H9 (cell line): ENCODE results near the gene EHBP1. TPM values are rescaled to one million over a fixed set of nuclear protein-coding genes. Genes with fewer than 3 reads are reported as not detected.

ENCODE experiments used
- DNase-seq: peaks from one replicate; pipeline ENCODE4 v3.0.0-alpha.2; 2017
- H2AFZ ChIP-seq: one replicate; pipeline ENCODE4 v1.6.1; 2013; ENCODE audit warnings: mild to moderate bottlenecking, low read length, control low read depth, moderate library complexity
- H2AK5ac ChIP-seq: 2 replicates; pipeline ENCODE4 v1.6.1; 2013; ENCODE audit warnings: low read length, control low read depth, mixed read lengths; ENCODE audit not compliant: insufficient read length
- H2BK120ac ChIP-seq: one replicate; pipeline ENCODE4 v1.6.1; 2013; ENCODE audit warnings: low read depth, mild to moderate bottlenecking, low read length, control low read depth, inconsistent platforms; ENCODE audit not compliant: poor library complexity, severe bottlenecking
- H2BK12ac ChIP-seq: 2 replicates; pipeline ENCODE4 v1.6.1; 2013; ENCODE audit warnings: low read length, control low read depth, mixed read lengths, low read depth; ENCODE audit not compliant: insufficient read length
- H2BK15ac ChIP-seq: 2 replicates; pipeline ENCODE4 v1.6.1; 2013; ENCODE audit warnings: low read depth, low read length, control low read depth
- H2BK20ac ChIP-seq: one replicate; pipeline ENCODE4 v1.6.1; 2013; ENCODE audit warnings: low read depth, mild to moderate bottlenecking, low read length, control low read depth, inconsistent platforms; ENCODE audit not compliant: poor library complexity, severe bottlenecking
- H2BK5ac ChIP-seq: 2 replicates; pipeline ENCODE4 v1.6.1; 2013; ENCODE audit warnings: low read length, control low read depth, mixed read lengths; ENCODE audit not compliant: insufficient read length
- H3K14ac ChIP-seq: 2 replicates; pipeline ENCODE4 v1.6.1; 2013; ENCODE audit warnings: low read length, control low read depth; ENCODE audit not compliant: insufficient read depth
- H3K18ac ChIP-seq: 2 replicates; pipeline ENCODE4 v1.6.1; 2013; ENCODE audit warnings: low read depth, mild to moderate bottlenecking, mixed read lengths, low read length, control low read depth; ENCODE audit not compliant: insufficient read length
- H3K23ac ChIP-seq: 2 replicates; pipeline ENCODE4 v1.6.1; 2013; ENCODE audit warnings: low read length, control low read depth, mixed read lengths, low read depth; ENCODE audit not compliant: insufficient read length
- H3K23me2 ChIP-seq: 2 replicates; pipeline ENCODE4 v1.6.1; 2013; ENCODE audit warnings: low read depth, mild to moderate bottlenecking, mixed read lengths, low read length, control low read depth; ENCODE audit not compliant: insufficient read length, poor library complexity, severe bottlenecking
- H3K27ac ChIP-seq: 2 replicates; pipeline ENCODE4 v1.5.1; 2013; ENCODE audit warnings: low read length, control low read depth, mixed read lengths, low read depth; ENCODE audit not compliant: insufficient read length
- H3K27me3 ChIP-seq: 2 replicates; pipeline ENCODE4 v1.6.1; 2013; ENCODE audit warnings: low read length, control low read depth, inconsistent platforms; ENCODE audit not compliant: insufficient read depth
- H3K4ac ChIP-seq: 2 replicates; pipeline ENCODE4 v1.6.1; 2013; ENCODE audit warnings: low read depth, mild to moderate bottlenecking, control low read depth, inconsistent platforms, low read length, moderate library complexity
- H3K4me1 ChIP-seq: 2 replicates; pipeline ENCODE4 v1.6.1; 2013; ENCODE audit warnings: low read length, control low read depth, inconsistent platforms; ENCODE audit not compliant: insufficient read depth
- H3K4me2 ChIP-seq: 2 replicates; pipeline ENCODE4 v1.6.1; 2013; ENCODE audit warnings: low read length, control low read depth, mixed read lengths; ENCODE audit not compliant: insufficient read length, insufficient read depth
- H3K56ac ChIP-seq: 2 replicates; pipeline ENCODE4 v1.6.1; 2013; ENCODE audit warnings: low read depth, mild to moderate bottlenecking, mixed read lengths, low read length, control low read depth; ENCODE audit not compliant: insufficient read length
- H3K79me1 ChIP-seq: 2 replicates; pipeline ENCODE4 v1.6.1; 2013; ENCODE audit warnings: low read depth, mild to moderate bottlenecking, moderate library complexity, low read length, control low read depth, inconsistent platforms; ENCODE audit not compliant: insufficient read depth, poor library complexity, severe bottlenecking
- H3K79me2 ChIP-seq: 2 replicates; pipeline ENCODE4 v1.6.1; 2013; ENCODE audit warnings: low read length, control low read depth, inconsistent platforms; ENCODE audit not compliant: insufficient read depth
- H3K9ac ChIP-seq: 2 replicates; pipeline ENCODE4 v1.6.1; 2013; ENCODE audit warnings: low read length, control low read depth, mixed read lengths; ENCODE audit not compliant: insufficient read length; ENCODE audit errors: extremely low read depth
- H3K9me3 ChIP-seq: one replicate; pipeline ENCODE4 v1.6.1; 2013; ENCODE audit warnings: low read depth, low read length, inconsistent platforms; ENCODE audit not compliant: control insufficient read depth
- H3T11ph ChIP-seq: one replicate; pipeline ENCODE4 v1.6.1; 2013; ENCODE audit warnings: mild to moderate bottlenecking, low read length, control low read depth, inconsistent platforms
- H4K20me1 ChIP-seq: one replicate; pipeline ENCODE4 v1.6.1; 2013; ENCODE audit not compliant: control insufficient read depth, insufficient read length, insufficient read depth
- H4K5ac ChIP-seq: 2 replicates; pipeline ENCODE4 v1.6.1; 2013; ENCODE audit warnings: low read depth, mild to moderate bottlenecking, mixed read lengths, low read length, control low read depth; ENCODE audit not compliant: insufficient read length
- H4K8ac ChIP-seq: replicated peaks from 2 replicates; pipeline ENCODE4 v1.6.1; 2013; ENCODE audit warnings: low read length, control low read depth, mixed read lengths, low read depth; ENCODE audit not compliant: insufficient read length
- H4K91ac ChIP-seq: 2 replicates; pipeline ENCODE4 v1.6.1; 2013; ENCODE audit warnings: low read depth, mild to moderate bottlenecking, moderate library complexity, mixed read lengths, low read length, control low read depth; ENCODE audit not compliant: insufficient read length
- H3K27ac Mint-ChIP-seq, 3 experiments: 2 replicates in 2 of 3; 3 replicates in 1 of 3; pipeline ENCODE4 v1.8.0; 2020 to 2021; ENCODE audit warnings: mixed read lengths in 3 of 3, mild to moderate bottlenecking in 1 of 3, moderate library complexity in 1 of 3
- H3K27me3 Mint-ChIP-seq: 2 replicates; pipeline ENCODE4 v1.8.0; 2021; ENCODE audit warnings: low read depth, mild to moderate bottlenecking, moderate library complexity, mixed read lengths
- H3K36me3 Mint-ChIP-seq, 3 experiments: 2 replicates in 2 of 3; 3 replicates in 1 of 3; pipeline ENCODE4 v1.8.0; 2020 to 2021; ENCODE audit warnings: low read depth in 3 of 3, mixed read lengths in 3 of 3; ENCODE audit not compliant: insufficient read depth in 1 of 3
- H3K4me1 Mint-ChIP-seq, 2 experiments: 2 replicates each; pipeline ENCODE4 v1.8.0; 2020; ENCODE audit warnings: mixed read lengths in 2 of 2
- H3K4me3 Mint-ChIP-seq, 2 experiments: 2 replicates in 1 of 2; 3 replicates in 1 of 2; pipeline ENCODE4 v1.8.0; 2020 to 2021; ENCODE audit warnings: mild to moderate bottlenecking in 2 of 2, mixed read lengths in 2 of 2, moderate library complexity in 1 of 2
- H3K9me3 Mint-ChIP-seq, 2 experiments: 2 replicates in 1 of 2; 3 replicates in 1 of 2; pipeline ENCODE4 v1.8.0; 2020; ENCODE audit warnings: mild to moderate bottlenecking in 2 of 2, mixed read lengths in 2 of 2, moderate library complexity in 1 of 2
- WGBS: extraction: QIAGEN DNeasy Blood & Tissue Kit; methylation state at CpG from one replicate; pipeline ENCODE4 v1.1.7; 2013; ENCODE audit warnings: missing lambda C conversion rate, low lambda C conversion rate, mixed read lengths; ENCODE audit not compliant: insufficient read length; ENCODE audit errors: extremely low coverage; 5-methylcytosine and 5-hydroxymethylcytosine counted together
- total RNA-seq: library from RNA; stranded (reverse); gene quantifications from 2 replicates; pipeline ENCODE4 v1.2.1, GENCODE V29; 2021
- TF ChIP-seq, protein P1 (sequence below): fragments of 200-600 bp; sonication (generic); conservative IDR thresholded peaks from 3 replicates; pipeline ENCODE4 v1.8.0; 2021; ENCODE audit warnings: antibody characterized with exemption, mild to moderate bottlenecking

EHBP1 gene
- total RNA-seq, 1 experiment from 2014 or later: 35.6 TPM

- Mint-ChIP-seq H3K4me1 (peaks cover 11 to 19% of the 10 kb centered on the region in 2 experiments; a peak in 3 of 4 replicates), H3K27me3 (no peaks in the 10 kb centered on the region), H3K27ac (no peak overlapping the region), H3K9me3 (no peaks in the 10 kb centered on the region), H3K4me3 (no peak overlapping the region), H3K36me3 (peaks cover 3 to 8% (median 3%) of the 10 kb centered on the region in 3 experiments; a peak in 3 of 7 replicates)
- Histone ChIP-seq H3K79me1 (no peaks in the 10 kb centered on the region), H4K91ac (no peak overlapping the region), H3K4me1 (no peaks in the 10 kb centered on the region), H2AK5ac (no peak overlapping the region), H2BK15ac (no peak overlapping the region), H3K9me3 (no peaks in the 10 kb centered on the region), H3K18ac (no peak overlapping the region), H4K20me1 (no peaks in the 10 kb centered on the region), H2BK12ac (no peak overlapping the region), H2AFZ (no peak overlapping the region), H3K27me3 (no peaks in the 10 kb centered on the region), H3K27ac (no peak overlapping the region), H3K56ac (no peak overlapping the region), H3K23me2 (no peaks in the 10 kb centered on the region), H3K23ac (no peak overlapping the region), H4K8ac (no peak overlapping the region), H3K79me2 (no peaks in the 10 kb centered on the region), H2BK20ac (no peak overlapping the region), H3K14ac (no peak overlapping the region), H2BK5ac (no peak overlapping the region), H2BK120ac (no peak overlapping the region), H3K9ac (no peak overlapping the region), H4K5ac (no peak overlapping the region), H3K4ac (no peak overlapping the region), H3T11ph (no peak overlapping the region), H3K4me2 (no peak overlapping the region)
- DNase-seq: no peak
- no CpG with 5 or more reads among the region's 2 CpGs for WGBS
- TF ChIP-seq, protein P1, sequence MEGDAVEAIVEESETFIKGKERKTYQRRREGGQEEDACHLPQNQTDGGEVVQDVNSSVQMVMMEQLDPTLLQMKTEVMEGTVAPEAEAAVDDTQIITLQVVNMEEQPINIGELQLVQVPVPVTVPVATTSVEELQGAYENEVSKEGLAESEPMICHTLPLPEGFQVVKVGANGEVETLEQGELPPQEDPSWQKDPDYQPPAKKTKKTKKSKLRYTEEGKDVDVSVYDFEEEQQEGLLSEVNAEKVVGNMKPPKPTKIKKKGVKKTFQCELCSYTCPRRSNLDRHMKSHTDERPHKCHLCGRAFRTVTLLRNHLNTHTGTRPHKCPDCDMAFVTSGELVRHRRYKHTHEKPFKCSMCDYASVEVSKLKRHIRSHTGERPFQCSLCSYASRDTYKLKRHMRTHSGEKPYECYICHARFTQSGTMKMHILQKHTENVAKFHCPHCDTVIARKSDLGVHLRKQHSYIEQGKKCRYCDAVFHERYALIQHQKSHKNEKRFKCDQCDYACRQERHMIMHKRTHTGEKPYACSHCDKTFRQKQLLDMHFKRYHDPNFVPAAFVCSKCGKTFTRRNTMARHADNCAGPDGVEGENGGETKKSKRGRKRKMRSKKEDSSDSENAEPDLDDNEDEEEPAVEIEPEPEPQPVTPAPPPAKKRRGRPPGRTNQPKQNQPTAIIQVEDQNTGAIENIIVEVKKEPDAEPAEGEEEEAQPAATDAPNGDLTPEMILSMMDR: no peak
Measured at GRCh38 chr2:62971936-62972335, 266.4 kb downstream of the EHBP1 start.
